ENCODE data around the gene LHX8.
A peak's percentile ranks its signal among the peaks of the same experiment; 100 is the strongest.

LHX8 gene

DNA sequence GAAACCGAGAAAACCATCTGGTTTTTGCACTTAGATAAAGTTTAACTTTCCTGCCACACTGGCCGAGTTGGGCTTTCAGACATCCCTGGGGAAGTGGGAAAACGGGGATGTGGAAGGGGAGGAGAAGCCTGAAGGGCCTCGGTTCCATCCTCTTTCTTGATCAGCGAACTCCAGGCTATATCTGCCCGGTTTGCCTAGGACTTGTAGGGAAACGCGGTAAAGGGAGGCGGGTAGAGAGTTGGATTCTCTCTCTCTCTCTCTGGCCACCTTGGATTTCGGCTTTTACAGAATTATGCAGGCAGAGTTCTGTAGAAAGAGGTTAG is 4.6 kb upstream of the LHX8 start:
- no peak for DNase-seq
- Mint-ChIP-seq H3K27ac (no peak overlapping the region), H3K4me1 (ENCODE audit: low read depth) (peaks cover 3% of the 10 kb centered on the region), H3K27me3 (peaks cover 88% of the 10 kb centered on the region), H3K36me3 (ENCODE audit: low read depth) (no peaks in the 10 kb centered on the region), H3K9me3 (no peaks in the 10 kb centered on the region), H3K4me3 (no peak overlapping the region)

DNA sequence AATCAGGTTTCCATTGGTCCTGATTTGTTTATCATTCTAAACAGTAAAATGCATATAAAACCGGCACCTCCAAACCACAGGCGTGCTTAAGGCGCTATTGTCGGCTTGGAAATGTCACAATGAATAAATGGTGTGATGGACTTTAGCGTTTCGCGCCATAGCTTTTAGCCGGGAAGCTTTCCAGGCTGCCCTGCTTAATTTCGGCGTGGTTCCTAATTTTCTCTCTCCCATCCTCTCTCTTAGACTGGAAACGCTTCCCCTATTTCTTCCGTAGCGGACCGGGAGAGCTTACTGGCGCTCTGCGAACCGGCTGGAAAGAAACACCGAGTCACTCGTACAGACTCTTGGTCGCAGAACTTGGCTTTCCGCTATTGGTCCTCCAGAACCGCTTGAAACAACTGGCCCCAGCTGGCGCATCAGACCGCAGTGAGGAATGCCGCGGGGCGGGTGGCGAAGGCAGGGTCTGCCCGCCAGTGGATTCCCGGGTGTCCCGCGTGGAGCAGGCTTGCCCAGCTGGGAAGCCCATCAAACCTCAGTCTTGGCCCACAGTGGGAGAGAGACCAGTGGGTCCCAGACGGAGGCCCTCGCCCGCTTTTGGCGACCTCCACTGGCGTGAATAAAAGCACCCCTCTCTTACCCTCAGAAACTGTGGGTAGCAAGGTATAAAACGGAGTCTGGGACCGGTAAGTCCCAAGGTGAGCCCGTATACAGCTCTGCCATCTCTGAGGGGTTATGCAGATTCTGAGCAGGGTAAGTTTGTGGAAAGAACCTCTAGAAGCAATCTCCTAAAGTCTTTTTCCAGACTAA is 4.0 kb upstream of the LHX8 start:
- no peak for DNase-seq
- Mint-ChIP-seq H3K4me3 (no peak overlapping the region), H3K27ac (no peak overlapping the region), H3K9me3 (no peaks in the 10 kb centered on the region), H3K4me1 (ENCODE audit: low read depth) (peaks cover 9% of the 10 kb centered on the region), H3K36me3 (ENCODE audit: low read depth) (no peaks in the 10 kb centered on the region), H3K27me3 (peaks cover 90% of the 10 kb centered on the region)

DNA sequence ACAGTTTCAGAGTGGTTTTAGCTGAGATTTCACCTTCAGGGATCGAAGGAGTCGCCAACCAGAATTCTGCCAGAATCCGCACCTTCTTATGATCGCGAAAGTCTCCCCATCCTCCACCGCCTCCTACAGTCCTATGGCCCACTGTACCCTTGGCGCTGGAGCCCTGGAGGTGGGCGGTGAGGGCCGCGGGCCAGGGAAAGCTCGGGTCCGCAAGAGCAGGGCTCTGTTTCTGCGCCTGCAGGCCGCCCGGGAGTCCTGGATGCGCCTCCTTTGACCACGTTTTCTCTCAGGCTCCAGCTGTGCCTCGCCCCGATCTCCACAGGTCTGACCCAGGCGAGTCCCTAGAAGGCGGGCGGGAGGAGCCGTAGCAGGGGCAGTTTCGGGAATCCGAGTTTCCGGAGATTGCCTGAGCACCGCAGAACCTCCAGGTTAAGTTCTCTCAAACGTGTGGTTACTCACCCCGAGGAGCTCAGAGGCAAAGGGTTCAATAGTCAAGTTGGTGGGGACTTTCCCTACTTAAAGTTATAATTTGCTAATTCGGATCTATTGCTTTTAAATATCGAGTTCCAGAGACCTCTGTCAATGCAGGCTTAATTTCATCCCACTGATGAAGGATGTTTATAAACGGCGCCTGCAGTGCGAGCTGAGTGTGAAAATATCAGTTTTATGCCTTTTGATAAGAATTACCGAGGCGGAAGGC is 3.2 kb upstream of the LHX8 start:
- peaks cover 17% of the 10 kb centered on the region for H3K4me1 Mint-ChIP-seq (ENCODE audit: low read depth)
- DNase-seq: no peak
- no peaks in the 10 kb centered on the region for H3K9me3 Mint-ChIP-seq
- no peak overlapping the region for H3K27ac Mint-ChIP-seq
- H3K36me3 Mint-ChIP-seq (ENCODE audit: low read depth): no peaks in the 10 kb centered on the region
- no peak overlapping the region for H3K4me3 Mint-ChIP-seq
- H3K27me3 Mint-ChIP-seq: peaks cover 94% of the 10 kb centered on the region

DNA sequence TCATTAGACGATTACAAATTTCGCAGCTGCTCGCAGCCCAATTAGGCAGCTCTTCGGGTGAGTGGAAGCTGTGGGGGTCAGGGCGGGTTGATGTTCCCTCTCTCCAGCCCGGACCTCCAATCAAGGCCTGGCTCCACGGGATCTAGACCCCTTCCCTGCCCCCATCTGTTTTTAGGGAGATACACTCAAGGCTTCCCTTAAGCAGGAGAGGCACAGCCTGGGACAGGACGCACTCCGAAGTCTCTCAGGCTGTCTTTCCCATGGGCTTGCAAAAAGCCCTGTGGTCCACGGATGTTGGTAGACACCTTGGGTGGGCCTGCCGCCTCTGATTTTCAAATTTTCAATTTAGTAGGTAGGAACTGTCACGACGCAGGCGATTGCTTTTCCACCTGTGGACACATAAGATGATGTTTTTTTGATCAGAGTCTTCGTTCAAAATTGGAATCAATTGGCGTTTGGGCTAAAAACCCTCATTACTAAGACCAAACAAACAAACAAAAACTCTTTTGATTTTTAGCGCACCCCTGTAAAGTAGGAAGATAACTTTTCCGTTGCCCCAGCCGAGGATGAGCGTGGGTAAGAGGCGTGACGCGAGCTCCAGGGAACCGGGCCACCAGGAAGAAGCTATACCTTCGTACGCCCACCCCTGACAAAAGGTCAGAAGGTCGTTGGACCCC is 2.5 kb upstream of the LHX8 start:
- H3K9me3 Mint-ChIP-seq: no peaks in the 10 kb centered on the region
- no peak overlapping the region for H3K4me3 Mint-ChIP-seq
- H3K4me1 Mint-ChIP-seq (ENCODE audit: low read depth): peaks cover 18% of the 10 kb centered on the region
- H3K36me3 Mint-ChIP-seq (ENCODE audit: low read depth): no peaks in the 10 kb centered on the region
- peaks cover 98% of the 10 kb centered on the region for H3K27me3 Mint-ChIP-seq
- H3K27ac Mint-ChIP-seq: no peak overlapping the region
- DNase-seq: no peak

DNA sequence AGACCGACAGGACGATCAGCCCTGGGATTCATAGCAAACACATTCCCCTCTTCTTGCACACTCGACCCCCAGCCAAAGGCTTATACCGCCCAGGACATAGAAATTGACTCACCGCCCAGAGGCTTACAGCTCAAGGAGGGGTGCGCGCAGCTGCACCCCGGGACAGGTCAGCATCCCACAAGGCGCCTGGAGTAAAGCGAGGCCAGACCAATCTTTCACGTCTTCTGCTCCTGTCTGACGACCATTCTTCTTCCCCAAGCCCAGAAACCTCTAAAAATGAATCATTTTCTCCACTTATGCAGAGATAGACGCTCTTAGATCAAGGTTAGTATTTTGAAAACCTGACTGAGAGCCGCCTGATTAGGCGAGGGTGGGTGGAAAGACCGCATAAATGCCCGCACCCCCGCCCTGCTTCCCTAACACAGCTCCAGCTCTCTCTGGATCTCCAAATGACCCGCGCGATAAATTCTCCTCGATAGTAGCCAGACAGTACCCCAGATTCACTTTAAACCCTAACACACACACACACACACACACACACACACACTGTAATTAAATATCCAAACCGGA is 1.9 kb upstream of the LHX8 start:
- Mint-ChIP-seq H3K27me3 (peaks cover 96% of the 10 kb centered on the region), H3K4me3 (no peak overlapping the region), H3K9me3 (no peaks in the 10 kb centered on the region), H3K4me1 (ENCODE audit: low read depth) (peaks cover 18% of the 10 kb centered on the region), H3K27ac (no peak overlapping the region), H3K36me3 (ENCODE audit: low read depth) (no peaks in the 10 kb centered on the region)
- DNase-seq: no peak

DNA sequence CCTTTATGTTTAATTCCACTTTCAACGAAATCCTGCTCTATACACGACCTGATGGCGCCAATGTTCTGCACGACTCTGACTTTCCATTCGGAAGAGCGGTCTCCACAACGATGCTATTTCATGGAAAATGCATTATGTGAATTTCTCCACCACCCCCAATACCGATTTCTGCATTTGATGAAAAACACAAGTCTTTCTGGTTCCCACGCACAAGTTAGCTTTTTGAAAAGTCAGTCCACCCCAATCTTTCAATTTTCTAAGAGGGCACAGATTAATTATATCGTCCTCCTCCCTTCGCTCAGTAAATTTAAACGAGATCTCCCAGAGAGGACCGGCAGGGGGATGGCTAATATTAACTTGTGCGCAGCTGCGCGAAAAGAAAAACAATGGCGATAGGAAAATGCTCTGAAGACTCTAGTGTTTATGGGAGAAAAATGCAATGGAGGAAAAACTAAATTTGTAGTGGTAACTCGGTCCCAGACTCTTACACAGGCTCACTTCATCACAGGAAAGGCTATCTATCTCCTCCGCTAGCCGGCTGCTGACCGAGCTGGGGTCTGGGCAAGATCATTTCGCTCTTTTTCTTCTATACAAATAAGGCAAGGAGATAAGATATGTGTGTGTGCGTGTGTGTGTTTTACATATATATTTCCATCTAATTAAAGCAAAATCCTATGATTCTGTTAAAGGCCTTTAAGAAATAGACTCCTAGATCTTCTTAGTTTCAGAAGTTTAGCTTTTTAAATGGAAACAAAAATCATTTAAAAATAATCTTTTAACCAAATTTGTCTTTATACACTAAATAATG is 1.2 kb upstream of the LHX8 start:
- Mint-ChIP-seq H3K9me3 (no peaks in the 10 kb centered on the region), H3K27ac (no peak overlapping the region), H3K4me1 (ENCODE audit: low read depth) (peaks cover 18% of the 10 kb centered on the region), H3K36me3 (ENCODE audit: low read depth) (no peaks in the 10 kb centered on the region), H3K27me3 (peaks cover 96% of the 10 kb centered on the region), H3K4me3 (no peak overlapping the region)
- DNase-seq: no peak

DNA sequence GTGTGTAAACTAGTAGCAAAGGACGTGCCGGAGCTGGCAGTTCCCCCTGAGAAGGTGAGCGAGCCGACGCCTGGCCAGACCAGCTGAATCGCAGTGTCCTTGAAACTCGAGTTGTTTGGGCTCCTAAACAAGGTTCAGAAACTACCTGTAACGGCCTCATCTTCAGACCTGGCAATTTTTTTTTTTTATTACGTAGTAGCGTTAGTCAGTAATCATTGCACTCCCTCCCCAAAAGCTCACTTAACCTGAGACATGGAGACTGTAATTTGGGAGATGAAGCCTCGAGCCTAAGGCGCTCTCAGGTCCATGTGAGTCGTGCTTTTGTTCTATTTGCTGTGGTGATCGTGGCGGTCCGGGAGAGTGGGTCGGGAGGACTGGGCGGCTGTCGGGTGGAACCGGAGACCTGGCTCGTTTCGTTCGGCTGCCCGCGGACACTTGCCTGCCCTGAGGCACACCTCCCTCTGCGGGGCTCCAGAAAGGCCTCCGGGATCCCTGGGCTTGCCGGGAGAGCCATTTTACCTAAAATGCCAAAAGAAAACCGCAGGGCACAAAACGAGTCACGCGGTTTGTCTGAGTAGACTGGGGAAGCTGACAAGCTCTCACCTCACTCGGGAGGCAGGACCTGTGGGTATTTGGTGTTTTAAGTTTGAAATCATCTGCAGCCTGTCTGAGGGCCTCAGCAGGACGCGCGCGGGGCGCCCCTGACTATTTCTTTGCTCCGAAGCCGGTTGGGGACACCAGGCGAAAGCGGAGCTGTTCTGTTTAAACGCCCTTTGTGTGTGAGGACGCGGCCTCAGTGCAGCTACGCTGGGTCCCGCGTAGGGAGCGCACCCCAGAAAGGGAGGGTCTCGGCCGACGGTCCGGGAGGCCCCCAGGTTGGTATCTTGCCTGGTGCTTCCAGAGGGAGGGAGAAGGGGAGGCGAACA is 722 bp downstream of the LHX8 start:
- H3K9me3 Mint-ChIP-seq: peaks cover 2% of the 10 kb centered on the region
- H3K27ac Mint-ChIP-seq: peak overlapping the region; percentile 54
- no peaks in the 10 kb centered on the region for H3K36me3 Mint-ChIP-seq (ENCODE audit: low read depth)
- no peak for DNase-seq
- peaks cover 18% of the 10 kb centered on the region for H3K4me1 Mint-ChIP-seq (ENCODE audit: low read depth)
- H3K4me3 Mint-ChIP-seq: peak overlapping the region; percentile 67
- peaks cover 89% of the 10 kb centered on the region for H3K27me3 Mint-ChIP-seq

DNA sequence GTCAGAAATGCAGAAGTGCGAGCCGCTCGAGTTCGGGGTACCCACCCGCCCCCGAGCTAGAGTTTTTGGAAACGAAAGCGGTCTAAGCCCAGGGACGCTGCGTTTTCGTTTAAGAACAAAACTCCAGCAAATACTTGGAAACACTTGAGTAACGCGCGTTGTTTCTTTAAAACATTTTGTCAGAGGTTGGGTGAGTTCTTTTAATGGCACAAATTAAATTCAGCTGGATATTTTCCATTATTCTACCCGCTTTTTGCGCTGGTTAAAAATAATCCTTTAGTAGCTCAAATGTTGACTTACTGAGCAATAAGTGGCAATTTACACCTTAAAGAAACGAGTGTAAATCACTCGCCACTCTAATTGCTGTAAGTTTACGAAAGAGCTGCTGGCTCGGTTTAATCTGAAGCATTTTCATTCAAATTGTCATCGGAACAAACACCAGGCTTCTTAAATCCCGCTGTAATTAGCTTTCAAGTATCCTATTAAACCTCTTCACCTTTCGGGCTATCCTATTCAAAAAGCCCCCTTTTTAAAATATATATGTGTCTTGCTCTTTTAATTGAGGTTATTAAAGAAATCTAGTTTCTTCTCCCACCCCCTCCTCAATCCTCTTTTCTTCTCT is 1.5 kb downstream of the LHX8 start:
- Mint-ChIP-seq H3K36me3 (ENCODE audit: low read depth) (no peaks in the 10 kb centered on the region), H3K4me1 (ENCODE audit: low read depth) (peaks cover 18% of the 10 kb centered on the region), H3K9me3 (peaks cover 2% of the 10 kb centered on the region), H3K27ac (no peak overlapping the region), H3K4me3 (peak overlapping the region; percentile 67), H3K27me3 (peaks cover 82% of the 10 kb centered on the region)
- DNase-seq: no peak

DNA sequence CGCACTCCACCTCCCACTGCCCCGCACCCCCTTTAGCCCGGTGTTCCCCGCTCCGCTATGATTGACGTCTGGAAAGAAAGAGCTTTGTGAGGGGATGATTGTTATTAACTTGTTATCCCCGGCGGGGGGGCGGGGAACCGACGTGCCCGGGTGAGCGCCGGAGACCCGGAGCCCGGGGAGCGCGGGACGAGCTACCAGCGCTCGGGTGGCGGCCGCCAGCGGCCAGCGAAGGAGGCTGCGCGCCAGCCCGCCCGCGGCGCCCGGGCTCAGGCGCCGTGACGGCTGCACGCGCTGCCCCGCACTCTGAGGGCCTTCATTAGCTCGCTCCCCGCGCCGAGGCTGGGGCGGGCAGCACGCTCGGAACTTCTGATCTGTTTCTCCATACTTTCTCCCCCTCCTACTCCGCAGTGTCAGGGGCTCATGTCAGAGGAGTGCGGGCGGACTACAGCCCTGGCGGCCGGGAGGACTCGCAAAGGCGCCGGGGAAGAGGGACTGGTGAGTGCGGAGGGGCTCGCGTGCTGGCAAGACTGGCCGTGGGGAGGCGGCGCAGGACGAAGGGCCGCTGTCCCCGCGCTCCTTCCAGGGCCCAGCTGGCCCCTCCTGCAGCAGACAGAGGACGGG is 2.1 kb downstream of the LHX8 start:
- Mint-ChIP-seq H3K4me1 (ENCODE audit: low read depth) (peaks cover 18% of the 10 kb centered on the region), H3K36me3 (ENCODE audit: low read depth) (no peaks in the 10 kb centered on the region), H3K9me3 (peaks cover 2% of the 10 kb centered on the region), H3K4me3 (no peak overlapping the region), H3K27ac (no peak overlapping the region), H3K27me3 (peaks cover 75% of the 10 kb centered on the region)
- no peak for DNase-seq

DNA sequence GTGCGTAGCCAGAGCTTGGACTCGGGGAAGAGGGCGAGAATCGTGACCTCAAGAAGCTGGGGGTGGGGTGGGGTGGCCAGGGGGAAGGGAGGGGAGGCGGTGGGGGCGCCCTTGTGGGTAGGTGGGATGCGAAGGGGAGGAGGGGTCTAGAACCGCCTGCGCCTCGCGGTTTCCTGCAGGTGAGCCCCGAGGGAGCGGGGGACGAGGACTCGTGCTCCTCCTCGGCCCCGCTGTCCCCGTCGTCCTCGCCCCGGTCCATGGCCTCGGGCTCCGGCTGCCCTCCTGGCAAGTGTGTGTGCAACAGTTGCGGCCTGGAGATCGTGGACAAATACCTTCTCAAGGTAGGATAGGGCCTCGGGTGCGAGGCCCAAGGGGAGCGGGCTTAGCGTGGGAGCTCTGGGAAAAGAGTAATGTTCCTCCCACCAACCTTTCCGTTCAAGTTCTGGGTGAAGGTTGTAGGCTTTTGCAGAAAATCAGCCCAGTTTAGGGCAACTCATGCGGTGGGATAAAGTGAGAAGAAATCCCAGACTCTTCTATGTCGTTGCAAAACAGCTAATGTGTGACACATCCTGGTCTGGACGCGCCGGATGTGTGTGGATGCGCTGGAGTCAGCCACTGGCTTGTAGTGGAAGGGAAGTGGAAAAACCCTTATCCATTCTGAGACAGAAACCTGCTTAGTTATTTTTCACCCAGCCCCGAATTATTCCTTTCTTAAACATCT is 2.9 kb downstream of the LHX8 start:
- DNase-seq: no peak
- peaks cover 69% of the 10 kb centered on the region for H3K27me3 Mint-ChIP-seq
- no peak overlapping the region for H3K27ac Mint-ChIP-seq
- H3K4me1 Mint-ChIP-seq (ENCODE audit: low read depth): peaks cover 18% of the 10 kb centered on the region
- H3K4me3 Mint-ChIP-seq: no peak overlapping the region
- H3K9me3 Mint-ChIP-seq: peaks cover 2% of the 10 kb centered on the region
- H3K36me3 Mint-ChIP-seq (ENCODE audit: low read depth): no peaks in the 10 kb centered on the region

DNA sequence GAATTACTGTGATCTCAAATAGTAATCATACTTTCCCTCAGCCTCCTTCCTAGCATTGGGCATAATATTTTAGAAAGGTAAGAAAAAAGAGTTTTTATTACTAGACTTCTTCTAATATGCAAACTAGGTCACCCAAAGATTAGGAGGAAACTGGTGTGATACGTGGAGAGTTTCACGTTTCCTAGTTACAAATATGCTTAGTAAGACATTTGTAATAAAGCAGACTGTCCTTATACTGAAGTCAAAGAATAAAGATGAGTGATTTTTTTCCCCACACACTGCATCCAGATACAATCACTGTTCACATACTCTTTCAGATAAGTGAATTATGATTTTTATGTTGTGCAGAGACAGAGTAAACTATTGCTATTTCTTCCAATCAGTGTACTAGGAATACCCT is 17.9 kb downstream of the LHX8 start:
- H3K36me3 Mint-ChIP-seq (ENCODE audit: low read depth): no peaks in the 10 kb centered on the region
- H3K4me3 Mint-ChIP-seq: no peak overlapping the region
- H3K27ac Mint-ChIP-seq: no peak overlapping the region
- H3K27me3 Mint-ChIP-seq: no peaks in the 10 kb centered on the region
- H3K4me1 Mint-ChIP-seq (ENCODE audit: low read depth): no peaks in the 10 kb centered on the region
- peaks cover 3% of the 10 kb centered on the region for H3K9me3 Mint-ChIP-seq
- DNase-seq: no peak

DNA sequence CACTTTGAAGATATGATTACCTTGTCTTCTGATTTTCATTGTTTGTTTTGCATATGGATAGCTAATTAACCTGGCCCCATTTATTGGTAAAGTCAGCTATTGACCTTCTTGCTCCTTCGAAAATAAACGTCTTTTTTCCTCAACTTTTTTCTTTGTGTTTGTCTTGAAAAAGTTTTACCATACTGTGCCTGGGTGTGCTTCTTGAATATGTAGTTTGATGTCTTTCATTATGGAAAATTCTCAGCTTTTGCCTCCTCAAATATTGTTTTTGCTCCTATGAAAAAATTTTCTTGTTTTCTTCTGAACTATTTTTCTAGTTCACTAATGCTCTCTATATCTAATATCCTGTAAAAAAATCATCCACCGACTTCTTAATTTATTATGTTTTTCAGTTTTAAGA is 25.0 kb downstream of the LHX8 start:
- H3K4me1 Mint-ChIP-seq (ENCODE audit: low read depth): no peaks in the 10 kb centered on the region
- no peak overlapping the region for H3K27ac Mint-ChIP-seq
- peaks cover 3% of the 10 kb centered on the region for H3K27me3 Mint-ChIP-seq
- no peak for DNase-seq
- no peaks in the 10 kb centered on the region for H3K36me3 Mint-ChIP-seq (ENCODE audit: low read depth)
- no peak overlapping the region for H3K4me3 Mint-ChIP-seq
- H3K9me3 Mint-ChIP-seq: no peaks in the 10 kb centered on the region
